Smooth muscle cell (in vitro differentiated cells): ENCODE results near the gene COL5A3. TPM values are rescaled to one million over a fixed set of nuclear protein-coding genes. Genes with fewer than 3 reads are reported as not detected.
"Not testable (repeated sequence)": the region's sequence is repeated elsewhere in the genome, so short reads cannot be mapped to it uniquely, and the experiment has no call there.

ENCODE experiments used
- DNase-seq: peaks from one replicate; lab custom pipeline; 2025; ENCODE audit not compliant: unreplicated experiment; lab: John Stamatoyannopoulos, UW
- H2AFZ ChIP-seq: fragments of 200-600 bp; sonication (generic); 2 replicates; pipeline ENCODE4 v1.6.0; 2016; ENCODE audit warnings: antibody characterized with exemption, low read depth, mild to moderate bottlenecking
- H3F3A ChIP-seq: fragments of 200-600 bp; sonication (generic); 2 replicates; pipeline ENCODE4 v1.6.0; 2017; ENCODE audit warnings: antibody characterized with exemption, low read depth
- H3K27ac ChIP-seq: fragments of 200-600 bp; sonication (generic); 2 replicates; pipeline ENCODE4 v1.5.1; 2016; ENCODE audit warnings: low read depth, mild to moderate bottlenecking
- H3K27me3 ChIP-seq: fragments of 200-600 bp; sonication (generic); 2 replicates; pipeline ENCODE4 v1.6.1; 2016; ENCODE audit warnings: low read depth, mild to moderate bottlenecking
- H3K36me3 ChIP-seq: fragments of 200-600 bp; sonication (generic); 2 replicates; pipeline ENCODE4 v1.5.1; 2016; ENCODE audit warnings: low read depth
- H3K4me1 ChIP-seq: fragments of 200-600 bp; sonication (generic); 2 replicates; pipeline ENCODE4 v1.5.1; 2016; ENCODE audit warnings: low read depth
- H3K4me2 ChIP-seq: fragments of 200-600 bp; sonication (generic); 2 replicates; pipeline ENCODE4 v1.6.0; 2016; ENCODE audit warnings: mild to moderate bottlenecking
- H3K4me3 ChIP-seq: fragments of 200-600 bp; sonication (generic); 2 replicates; pipeline ENCODE4 v1.5.1; 2016; ENCODE audit warnings: mild to moderate bottlenecking
- H3K79me2 ChIP-seq: fragments of 200-600 bp; sonication (generic); 2 replicates; pipeline ENCODE4 v1.6.0; 2016; ENCODE audit warnings: low read depth, mild to moderate bottlenecking
- H3K9ac ChIP-seq: fragments of 200-600 bp; sonication (generic); 2 replicates; pipeline ENCODE4 v1.6.0; 2016; ENCODE audit warnings: low read depth
- H3K9me3 ChIP-seq: fragments of 200-600 bp; sonication (generic); replicated peaks from 2 replicates; pipeline ENCODE4 v1.5.1; 2016; ENCODE audit warnings: low read depth
- H4K20me1 ChIP-seq: fragments of 200-600 bp; sonication (generic); 2 replicates; pipeline ENCODE4 v1.6.0; 2016; ENCODE audit warnings: low read depth
- WGBS: methylation state at CpG from one replicate; pipeline ENCODE4 v1.1.7; 2016; ENCODE audit warnings: low lambda C conversion rate; 5-methylcytosine and 5-hydroxymethylcytosine counted together
- polyA plus RNA-seq: library from polyadenylated mRNA; unstranded; fragments of >200 nt; fragmentation: Nextera tagmentation; extraction: Ambion mirVana; gene quantifications from 2 replicates; pipeline ENCODE4 v1.2.1, GENCODE V29; 2016
- total RNA-seq: library from RNA; depleted of rRNA; stranded (reverse); fragments of >200 nt; gene quantifications from 2 replicates; pipeline ENCODE4 v1.2.3, GENCODE V29; 2014
- TF ChIP-seq, protein P1 (sequence below): fragments of 200-600 bp; sonication (generic); IDR thresholded peaks from 2 replicates; pipeline ENCODE4 v1.5.1; 2017; ENCODE audit warnings: borderline replicate concordance, mild to moderate bottlenecking, antibody characterized with exemption; ENCODE audit not compliant: insufficient read depth, poor library complexity, severe bottlenecking

Gene COL5A3
- total and polyA plus RNA-seq, 2 experiments from 2014 or later, result 12.8 to 14.4 TPM

DNA sequence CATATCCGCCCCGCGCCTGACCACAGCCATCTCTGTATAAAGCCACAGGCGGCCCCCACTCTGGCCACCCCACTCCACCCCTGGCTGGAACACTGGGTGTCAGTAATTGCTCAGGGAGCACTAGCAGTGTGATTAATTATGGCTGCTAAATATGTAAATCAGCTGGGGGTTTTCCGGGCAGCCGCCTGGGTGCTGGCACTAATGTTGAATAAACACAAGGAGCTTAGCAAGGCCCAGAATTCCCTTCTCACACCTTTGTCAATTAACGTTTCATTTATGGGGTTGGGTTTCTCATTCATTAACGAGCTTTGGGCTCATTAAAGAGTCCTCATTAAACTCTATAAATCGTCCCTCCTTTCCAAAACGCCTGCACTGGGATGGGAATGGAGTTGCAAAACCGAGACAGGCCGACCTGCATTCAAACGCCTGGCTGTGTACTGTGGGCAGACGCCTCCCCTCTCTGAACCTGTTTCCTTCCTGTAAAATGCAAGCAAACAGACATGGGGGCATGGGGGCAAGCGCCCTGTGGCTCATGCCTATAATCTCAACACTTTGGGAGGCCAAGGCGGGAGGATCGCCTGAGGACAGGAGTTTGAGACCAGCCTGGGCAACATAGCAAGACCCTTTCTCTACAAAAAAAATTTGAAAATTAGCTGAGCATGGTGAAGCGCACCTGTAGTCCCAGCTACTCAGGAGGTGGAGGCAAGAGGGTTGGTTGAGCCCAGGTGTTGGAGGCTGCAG, 56.3 kb downstream of the COL5A3 start:
- H3K4me3 ChIP-seq, result no peak overlapping the region
- H2AFZ ChIP-seq, result no peak overlapping the region
- H3K27ac ChIP-seq, result no peak overlapping the region
- 86% methylated on average over 18 of the region's 18 CpGs for WGBS
- no peak overlapping the region for H3K9ac ChIP-seq
- H3K79me2 ChIP-seq, result no peaks in the 10 kb centered on the region
- no peaks in the 10 kb centered on the region for H3K9me3 ChIP-seq
- H3K36me3 ChIP-seq, result no peaks in the 10 kb centered on the region
- H4K20me1 ChIP-seq, result no peaks in the 10 kb centered on the region
- H3K27me3 ChIP-seq, result no peaks in the 10 kb centered on the region
- no peaks in the 10 kb centered on the region for H3F3A ChIP-seq
- no peak for DNase-seq
- TF ChIP-seq, protein P1, sequence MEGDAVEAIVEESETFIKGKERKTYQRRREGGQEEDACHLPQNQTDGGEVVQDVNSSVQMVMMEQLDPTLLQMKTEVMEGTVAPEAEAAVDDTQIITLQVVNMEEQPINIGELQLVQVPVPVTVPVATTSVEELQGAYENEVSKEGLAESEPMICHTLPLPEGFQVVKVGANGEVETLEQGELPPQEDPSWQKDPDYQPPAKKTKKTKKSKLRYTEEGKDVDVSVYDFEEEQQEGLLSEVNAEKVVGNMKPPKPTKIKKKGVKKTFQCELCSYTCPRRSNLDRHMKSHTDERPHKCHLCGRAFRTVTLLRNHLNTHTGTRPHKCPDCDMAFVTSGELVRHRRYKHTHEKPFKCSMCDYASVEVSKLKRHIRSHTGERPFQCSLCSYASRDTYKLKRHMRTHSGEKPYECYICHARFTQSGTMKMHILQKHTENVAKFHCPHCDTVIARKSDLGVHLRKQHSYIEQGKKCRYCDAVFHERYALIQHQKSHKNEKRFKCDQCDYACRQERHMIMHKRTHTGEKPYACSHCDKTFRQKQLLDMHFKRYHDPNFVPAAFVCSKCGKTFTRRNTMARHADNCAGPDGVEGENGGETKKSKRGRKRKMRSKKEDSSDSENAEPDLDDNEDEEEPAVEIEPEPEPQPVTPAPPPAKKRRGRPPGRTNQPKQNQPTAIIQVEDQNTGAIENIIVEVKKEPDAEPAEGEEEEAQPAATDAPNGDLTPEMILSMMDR, result no peak
- H3K4me1 ChIP-seq, result no peaks in the 10 kb centered on the region
- no peak overlapping the region for H3K4me2 ChIP-seq

DNA sequence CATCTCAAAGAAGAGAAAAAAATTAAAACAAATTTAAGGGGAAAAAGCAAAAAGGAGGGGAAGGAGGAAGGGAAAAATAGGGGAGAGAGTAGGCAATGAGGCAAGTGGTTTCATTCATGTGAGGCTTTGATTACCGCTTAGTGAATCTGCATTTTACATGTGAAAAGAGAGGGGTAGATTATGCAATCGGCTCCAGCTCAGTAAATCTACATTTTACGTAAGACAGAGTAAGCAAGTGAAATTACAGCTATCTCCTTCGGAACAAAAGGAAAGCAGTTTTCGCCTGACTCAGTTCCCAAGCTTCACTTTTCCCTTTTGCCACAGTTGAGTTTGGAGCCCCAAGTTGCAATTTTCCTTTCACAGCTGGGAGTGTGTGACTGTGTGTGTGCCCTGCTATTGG, 58.0 kb downstream of the COL5A3 start:
- no peaks in the 10 kb centered on the region for H3K27me3 ChIP-seq
- DNase-seq, result no peak
- H3K4me1 ChIP-seq, result no peaks in the 10 kb centered on the region
- no peaks in the 10 kb centered on the region for H3K79me2 ChIP-seq
- H3K4me3 ChIP-seq, result no peak overlapping the region
- no peak overlapping the region for H3K9ac ChIP-seq
- no peak overlapping the region for H2AFZ ChIP-seq
- no peaks in the 10 kb centered on the region for H3F3A ChIP-seq
- TF ChIP-seq, protein P1, result no peak
- no peak overlapping the region for H3K27ac ChIP-seq
- WGBS, result 58% methylated on average over 5 of the region's 5 CpGs
- no peaks in the 10 kb centered on the region for H4K20me1 ChIP-seq
- no peaks in the 10 kb centered on the region for H3K36me3 ChIP-seq
- H3K4me2 ChIP-seq, result no peak overlapping the region
- H3K9me3 ChIP-seq, result no peaks in the 10 kb centered on the region

DNA sequence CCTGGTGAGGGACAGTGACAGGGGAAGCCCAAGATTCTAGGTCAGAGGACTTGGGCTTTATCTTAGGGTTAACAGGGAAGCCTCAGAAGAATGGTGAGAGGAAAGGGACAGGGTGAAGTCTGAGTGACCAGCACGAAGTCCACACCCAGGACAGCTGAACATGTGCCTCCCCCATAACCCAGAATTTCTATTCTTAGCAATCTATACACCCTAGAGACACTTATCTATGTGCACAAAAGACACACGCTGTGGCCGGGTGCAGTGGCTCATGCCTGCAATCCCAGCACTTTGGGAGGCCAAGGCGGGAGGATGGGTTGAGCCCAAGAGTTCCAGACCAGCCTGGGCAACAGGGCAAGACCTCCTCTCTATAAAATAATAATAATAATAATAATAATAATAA, 62.9 kb downstream of the COL5A3 start:
- H3K4me3 ChIP-seq, result no peak overlapping the region
- no peak overlapping the region for H3K27ac ChIP-seq
- H3K4me1 ChIP-seq, result peaks cover 7% of the 10 kb centered on the region
- no peaks in the 10 kb centered on the region for H3K27me3 ChIP-seq
- H4K20me1 ChIP-seq, result no peaks in the 10 kb centered on the region
- 70% methylated on average over 4 of the region's 4 CpGs for WGBS
- peaks cover 6% of the 10 kb centered on the region for H3F3A ChIP-seq
- no peak overlapping the region for H2AFZ ChIP-seq
- no peaks in the 10 kb centered on the region for H3K79me2 ChIP-seq
- DNase-seq, result no peak
- TF ChIP-seq, protein P1, result no peak
- no peak overlapping the region for H3K9ac ChIP-seq
- no peak overlapping the region for H3K4me2 ChIP-seq
- H3K36me3 ChIP-seq, result no peaks in the 10 kb centered on the region
- no peaks in the 10 kb centered on the region for H3K9me3 ChIP-seq

DNA sequence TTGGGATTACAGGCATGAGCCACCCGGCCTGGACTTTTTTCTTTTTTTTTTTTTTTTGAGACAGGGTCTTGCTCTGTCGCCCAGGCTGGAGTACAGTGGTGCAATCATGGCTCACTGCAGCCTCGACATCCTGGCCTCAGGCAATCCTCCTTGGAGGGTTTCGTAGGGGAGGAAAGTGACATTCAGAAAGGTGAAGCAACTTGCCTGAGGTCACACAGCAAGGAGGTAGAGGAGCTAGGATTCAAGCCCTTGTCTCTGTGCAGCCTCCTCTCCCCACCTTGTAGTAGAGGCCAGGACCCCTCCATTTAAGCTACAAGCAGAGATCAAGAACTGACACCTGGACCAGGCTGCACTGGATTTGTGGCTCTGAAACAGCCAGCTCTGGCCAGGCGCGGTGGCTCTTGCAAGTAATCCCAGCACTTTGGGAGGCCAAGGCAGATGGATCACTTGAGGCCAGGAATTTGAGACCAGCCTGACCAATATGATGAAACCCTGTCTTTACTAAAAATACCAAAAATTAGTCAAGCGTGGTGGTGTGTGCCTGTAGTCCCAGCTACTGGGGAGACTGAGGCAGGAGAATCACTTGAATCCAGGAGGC, 63.7 kb downstream of the COL5A3 start:
- not testable (repeated sequence) for H2AFZ ChIP-seq, H3K4me3 ChIP-seq, H3K27me3 ChIP-seq, H3K4me1 ChIP-seq, H3K9ac ChIP-seq, H4K20me1 ChIP-seq, H3K36me3 ChIP-seq, H3F3A ChIP-seq, H3K79me2 ChIP-seq, H3K9me3 ChIP-seq, DNase-seq
- H3K4me2 ChIP-seq, result peak overlapping the region; percentile 39
- WGBS, result 70% methylated on average over 7 of the region's 7 CpGs
- H3K27ac ChIP-seq, result peak overlapping the region; percentile 87
